H9 (cell line): Measurements from ENCODE around the gene MXD4. TPM values are rescaled to one million over a fixed set of nuclear protein-coding genes. Genes with fewer than 3 reads are reported as not detected.

ENCODE experiments used
- DNase-seq: peaks from one replicate; pipeline ENCODE4 v3.0.0-alpha.2; 2017
- H2AFZ ChIP-seq: one replicate; pipeline ENCODE4 v1.6.1; 2013; ENCODE audit warnings: mild to moderate bottlenecking, low read length, control low read depth, moderate library complexity
- H2AK5ac ChIP-seq: 2 replicates; pipeline ENCODE4 v1.6.1; 2013; ENCODE audit warnings: low read length, control low read depth, mixed read lengths; ENCODE audit not compliant: insufficient read length
- H2BK120ac ChIP-seq: one replicate; pipeline ENCODE4 v1.6.1; 2013; ENCODE audit warnings: low read depth, mild to moderate bottlenecking, low read length, control low read depth, inconsistent platforms; ENCODE audit not compliant: poor library complexity, severe bottlenecking
- H2BK12ac ChIP-seq: 2 replicates; pipeline ENCODE4 v1.6.1; 2013; ENCODE audit warnings: low read length, control low read depth, mixed read lengths, low read depth; ENCODE audit not compliant: insufficient read length
- H2BK15ac ChIP-seq: 2 replicates; pipeline ENCODE4 v1.6.1; 2013; ENCODE audit warnings: low read depth, low read length, control low read depth
- H2BK20ac ChIP-seq: one replicate; pipeline ENCODE4 v1.6.1; 2013; ENCODE audit warnings: low read depth, mild to moderate bottlenecking, low read length, control low read depth, inconsistent platforms; ENCODE audit not compliant: poor library complexity, severe bottlenecking
- H2BK5ac ChIP-seq: 2 replicates; pipeline ENCODE4 v1.6.1; 2013; ENCODE audit warnings: low read length, control low read depth, mixed read lengths; ENCODE audit not compliant: insufficient read length
- H3K14ac ChIP-seq: 2 replicates; pipeline ENCODE4 v1.6.1; 2013; ENCODE audit warnings: low read length, control low read depth; ENCODE audit not compliant: insufficient read depth
- H3K18ac ChIP-seq: 2 replicates; pipeline ENCODE4 v1.6.1; 2013; ENCODE audit warnings: low read depth, mild to moderate bottlenecking, mixed read lengths, low read length, control low read depth; ENCODE audit not compliant: insufficient read length
- H3K23ac ChIP-seq: 2 replicates; pipeline ENCODE4 v1.6.1; 2013; ENCODE audit warnings: low read length, control low read depth, mixed read lengths, low read depth; ENCODE audit not compliant: insufficient read length
- H3K23me2 ChIP-seq: 2 replicates; pipeline ENCODE4 v1.6.1; 2013; ENCODE audit warnings: low read depth, mild to moderate bottlenecking, mixed read lengths, low read length, control low read depth; ENCODE audit not compliant: insufficient read length, poor library complexity, severe bottlenecking
- H3K27ac ChIP-seq: 2 replicates; pipeline ENCODE4 v1.5.1; 2013; ENCODE audit warnings: low read length, control low read depth, mixed read lengths, low read depth; ENCODE audit not compliant: insufficient read length
- H3K27me3 ChIP-seq: 2 replicates; pipeline ENCODE4 v1.6.1; 2013; ENCODE audit warnings: low read length, control low read depth, inconsistent platforms; ENCODE audit not compliant: insufficient read depth
- H3K4ac ChIP-seq: 2 replicates; pipeline ENCODE4 v1.6.1; 2013; ENCODE audit warnings: low read depth, mild to moderate bottlenecking, control low read depth, inconsistent platforms, low read length, moderate library complexity
- H3K4me1 ChIP-seq: 2 replicates; pipeline ENCODE4 v1.6.1; 2013; ENCODE audit warnings: low read length, control low read depth, inconsistent platforms; ENCODE audit not compliant: insufficient read depth
- H3K4me2 ChIP-seq: 2 replicates; pipeline ENCODE4 v1.6.1; 2013; ENCODE audit warnings: low read length, control low read depth, mixed read lengths; ENCODE audit not compliant: insufficient read length, insufficient read depth
- H3K56ac ChIP-seq: 2 replicates; pipeline ENCODE4 v1.6.1; 2013; ENCODE audit warnings: low read depth, mild to moderate bottlenecking, mixed read lengths, low read length, control low read depth; ENCODE audit not compliant: insufficient read length
- H3K79me1 ChIP-seq: 2 replicates; pipeline ENCODE4 v1.6.1; 2013; ENCODE audit warnings: low read depth, mild to moderate bottlenecking, moderate library complexity, low read length, control low read depth, inconsistent platforms; ENCODE audit not compliant: insufficient read depth, poor library complexity, severe bottlenecking
- H3K79me2 ChIP-seq: 2 replicates; pipeline ENCODE4 v1.6.1; 2013; ENCODE audit warnings: low read length, control low read depth, inconsistent platforms; ENCODE audit not compliant: insufficient read depth
- H3K9ac ChIP-seq: 2 replicates; pipeline ENCODE4 v1.6.1; 2013; ENCODE audit warnings: low read length, control low read depth, mixed read lengths; ENCODE audit not compliant: insufficient read length; ENCODE audit errors: extremely low read depth
- H3K9me3 ChIP-seq: one replicate; pipeline ENCODE4 v1.6.1; 2013; ENCODE audit warnings: low read depth, low read length, inconsistent platforms; ENCODE audit not compliant: control insufficient read depth
- H3T11ph ChIP-seq: one replicate; pipeline ENCODE4 v1.6.1; 2013; ENCODE audit warnings: mild to moderate bottlenecking, low read length, control low read depth, inconsistent platforms
- H4K20me1 ChIP-seq: one replicate; pipeline ENCODE4 v1.6.1; 2013; ENCODE audit not compliant: control insufficient read depth, insufficient read length, insufficient read depth
- H4K5ac ChIP-seq: 2 replicates; pipeline ENCODE4 v1.6.1; 2013; ENCODE audit warnings: low read depth, mild to moderate bottlenecking, mixed read lengths, low read length, control low read depth; ENCODE audit not compliant: insufficient read length
- H4K8ac ChIP-seq: replicated peaks from 2 replicates; pipeline ENCODE4 v1.6.1; 2013; ENCODE audit warnings: low read length, control low read depth, mixed read lengths, low read depth; ENCODE audit not compliant: insufficient read length
- H4K91ac ChIP-seq: 2 replicates; pipeline ENCODE4 v1.6.1; 2013; ENCODE audit warnings: low read depth, mild to moderate bottlenecking, moderate library complexity, mixed read lengths, low read length, control low read depth; ENCODE audit not compliant: insufficient read length
- H3K27ac Mint-ChIP-seq, 3 experiments: 2 replicates in 2 of 3; 3 replicates in 1 of 3; pipeline ENCODE4 v1.8.0; 2020 to 2021; ENCODE audit warnings: mixed read lengths in 3 of 3, mild to moderate bottlenecking in 1 of 3, moderate library complexity in 1 of 3
- H3K27me3 Mint-ChIP-seq: 2 replicates; pipeline ENCODE4 v1.8.0; 2021; ENCODE audit warnings: low read depth, mild to moderate bottlenecking, moderate library complexity, mixed read lengths
- H3K36me3 Mint-ChIP-seq, 3 experiments: 2 replicates in 2 of 3; 3 replicates in 1 of 3; pipeline ENCODE4 v1.8.0; 2020 to 2021; ENCODE audit warnings: low read depth in 3 of 3, mixed read lengths in 3 of 3; ENCODE audit not compliant: insufficient read depth in 1 of 3
- H3K4me1 Mint-ChIP-seq, 2 experiments: 2 replicates each; pipeline ENCODE4 v1.8.0; 2020; ENCODE audit warnings: mixed read lengths in 2 of 2
- H3K4me3 Mint-ChIP-seq, 2 experiments: 2 replicates in 1 of 2; 3 replicates in 1 of 2; pipeline ENCODE4 v1.8.0; 2020 to 2021; ENCODE audit warnings: mild to moderate bottlenecking in 2 of 2, mixed read lengths in 2 of 2, moderate library complexity in 1 of 2
- H3K9me3 Mint-ChIP-seq, 2 experiments: 2 replicates in 1 of 2; 3 replicates in 1 of 2; pipeline ENCODE4 v1.8.0; 2020; ENCODE audit warnings: mild to moderate bottlenecking in 2 of 2, mixed read lengths in 2 of 2, moderate library complexity in 1 of 2
- WGBS: extraction: QIAGEN DNeasy Blood & Tissue Kit; methylation state at CpG from one replicate; pipeline ENCODE4 v1.1.7; 2013; ENCODE audit warnings: missing lambda C conversion rate, low lambda C conversion rate, mixed read lengths; ENCODE audit not compliant: insufficient read length; ENCODE audit errors: extremely low coverage; 5-methylcytosine and 5-hydroxymethylcytosine counted together
- total RNA-seq: library from RNA; stranded (reverse); gene quantifications from 2 replicates; pipeline ENCODE4 v1.2.1, GENCODE V29; 2021
- TF ChIP-seq, protein P1 (sequence below): fragments of 200-600 bp; sonication (generic); conservative IDR thresholded peaks from 3 replicates; pipeline ENCODE4 v1.8.0; 2021; ENCODE audit warnings: antibody characterized with exemption, mild to moderate bottlenecking

MXD4 gene
- total RNA-seq, 1 experiment from 2014 or later = 24.1 TPM

DNA sequence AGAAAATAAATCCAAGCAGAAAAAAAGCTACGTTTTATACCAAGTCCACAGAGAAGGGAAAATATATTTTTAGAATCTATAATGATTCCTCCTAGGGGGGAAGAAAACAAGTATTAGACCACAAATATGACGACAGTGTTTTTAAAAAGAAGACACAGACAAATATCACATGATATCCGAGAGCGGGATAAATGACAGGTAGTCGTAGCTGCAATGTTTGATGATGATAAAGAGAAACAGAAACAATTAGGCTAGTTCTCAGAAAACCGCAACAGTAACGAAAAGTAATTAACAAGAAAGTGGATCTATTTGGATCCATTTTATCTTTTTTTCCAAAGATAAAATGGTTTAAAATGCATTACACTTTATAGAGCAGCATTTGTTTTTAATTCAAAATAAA lies 20.9 kb downstream of the MXD4 start:
- no peak overlapping the region for H4K91ac ChIP-seq
- no peaks in the 10 kb centered on the region for H3K9me3 ChIP-seq
- TF ChIP-seq, protein P1, sequence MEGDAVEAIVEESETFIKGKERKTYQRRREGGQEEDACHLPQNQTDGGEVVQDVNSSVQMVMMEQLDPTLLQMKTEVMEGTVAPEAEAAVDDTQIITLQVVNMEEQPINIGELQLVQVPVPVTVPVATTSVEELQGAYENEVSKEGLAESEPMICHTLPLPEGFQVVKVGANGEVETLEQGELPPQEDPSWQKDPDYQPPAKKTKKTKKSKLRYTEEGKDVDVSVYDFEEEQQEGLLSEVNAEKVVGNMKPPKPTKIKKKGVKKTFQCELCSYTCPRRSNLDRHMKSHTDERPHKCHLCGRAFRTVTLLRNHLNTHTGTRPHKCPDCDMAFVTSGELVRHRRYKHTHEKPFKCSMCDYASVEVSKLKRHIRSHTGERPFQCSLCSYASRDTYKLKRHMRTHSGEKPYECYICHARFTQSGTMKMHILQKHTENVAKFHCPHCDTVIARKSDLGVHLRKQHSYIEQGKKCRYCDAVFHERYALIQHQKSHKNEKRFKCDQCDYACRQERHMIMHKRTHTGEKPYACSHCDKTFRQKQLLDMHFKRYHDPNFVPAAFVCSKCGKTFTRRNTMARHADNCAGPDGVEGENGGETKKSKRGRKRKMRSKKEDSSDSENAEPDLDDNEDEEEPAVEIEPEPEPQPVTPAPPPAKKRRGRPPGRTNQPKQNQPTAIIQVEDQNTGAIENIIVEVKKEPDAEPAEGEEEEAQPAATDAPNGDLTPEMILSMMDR = no peak
- H3K18ac ChIP-seq = no peak overlapping the region
- Mint-ChIP-seq H3K9me3 (peaks cover 13 to 17% of the 10 kb centered on the region in 2 experiments), H3K27ac (no peak overlapping the region), H3K4me1 (peaks cover 22 to 32% of the 10 kb centered on the region in 2 experiments), H3K27me3 (peaks cover 5% of the 10 kb centered on the region), H3K4me3 (peak overlapping the region; percentile 88 to 93), H3K36me3 (peaks cover 9 to 29% (median 27%) of the 10 kb centered on the region in 3 experiments; a peak in 6 of 7 replicates)
- H3K4ac ChIP-seq = no peak overlapping the region
- H3K79me2 ChIP-seq = peaks cover 6% of the 10 kb centered on the region; the same call in 1 of the 2 replicates
- no CpG with 5 or more reads among the region's 7 CpGs for WGBS
- no peak overlapping the region for H2BK5ac ChIP-seq
- H3K27ac ChIP-seq = no peak overlapping the region
- H3K14ac ChIP-seq = no peak overlapping the region
- peaks cover 3% of the 10 kb centered on the region for H3K23me2 ChIP-seq
- no peak overlapping the region for H4K5ac ChIP-seq
- DNase-seq = no peak
- H2BK20ac ChIP-seq = no peak overlapping the region
- H4K20me1 ChIP-seq = no peaks in the 10 kb centered on the region
- no peak overlapping the region for H2BK120ac ChIP-seq
- H2AK5ac ChIP-seq = no peak overlapping the region
- H3K9ac ChIP-seq = peak overlapping the region; percentile 71
- H3K4me2 ChIP-seq = peak overlapping the region; percentile 63
- H3K4me1 ChIP-seq = no peaks in the 10 kb centered on the region
- H2BK12ac ChIP-seq = no peak overlapping the region
- H3K56ac ChIP-seq = no peak overlapping the region
- no peaks in the 10 kb centered on the region for H3K79me1 ChIP-seq
- H2BK15ac ChIP-seq = no peak overlapping the region
- no peak overlapping the region for H4K8ac ChIP-seq
- no peak overlapping the region for H3K23ac ChIP-seq
- no peaks in the 10 kb centered on the region for H3K27me3 ChIP-seq
- H2AFZ ChIP-seq = no peak overlapping the region
- no peak overlapping the region for H3T11ph ChIP-seq
